GM19455 (cell line): Measurements from ENCODE around the gene RRBP1.

ENCODE experiments used
- ATAC-seq: cut with Tn5 transposase; IDR thresholded peaks from one replicate; pipeline ENCODE4 v1.9.1; 2021; ENCODE audit not compliant: unreplicated experiment

Gene RRBP1

DNA sequence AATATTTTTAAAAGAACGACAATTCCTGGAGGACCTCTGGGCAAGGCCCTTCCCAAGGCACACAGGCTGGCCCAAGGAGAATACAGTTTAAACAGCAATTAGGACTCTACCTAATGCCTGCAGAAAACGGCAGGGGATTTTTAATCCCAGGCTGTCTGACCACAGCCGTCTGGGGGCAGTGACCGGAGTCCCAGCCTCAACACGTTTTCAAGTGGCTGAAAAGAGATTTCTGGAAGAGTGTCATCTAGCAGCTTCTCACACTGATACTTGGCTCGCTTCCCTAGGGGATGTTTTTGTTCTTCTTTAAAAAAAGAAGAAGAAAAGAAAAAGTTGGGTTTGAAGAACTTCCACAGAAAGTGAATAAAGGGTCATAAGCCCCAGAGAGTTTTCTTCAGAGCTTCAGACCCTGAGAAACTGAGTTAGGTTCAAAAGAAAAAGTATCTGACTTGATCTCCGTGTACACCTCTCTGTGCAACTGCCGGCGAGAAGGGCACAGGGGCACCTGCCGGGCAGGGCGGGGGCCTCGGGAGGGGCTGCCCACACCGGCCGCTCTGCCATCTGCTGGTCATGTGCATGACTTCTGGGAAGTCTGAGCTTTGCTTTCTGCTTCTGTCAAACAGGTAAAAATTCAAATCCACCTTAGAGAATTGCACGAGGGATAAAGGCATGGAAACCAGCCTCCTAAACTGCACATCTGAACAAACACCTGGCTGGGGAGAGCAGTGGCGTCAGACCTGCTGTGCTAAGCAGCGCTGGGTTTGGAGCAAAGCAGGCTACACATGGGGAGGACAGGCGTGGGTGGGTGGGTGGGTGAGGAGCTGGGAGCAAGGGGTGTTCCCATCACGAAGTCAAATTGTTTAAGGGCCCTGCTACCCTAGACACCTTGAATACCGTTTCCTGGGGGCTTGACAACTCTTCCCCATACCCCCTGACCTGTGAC lies 33.0 kb downstream of the RRBP1 start:
- no peak for ATAC-seq

DNA sequence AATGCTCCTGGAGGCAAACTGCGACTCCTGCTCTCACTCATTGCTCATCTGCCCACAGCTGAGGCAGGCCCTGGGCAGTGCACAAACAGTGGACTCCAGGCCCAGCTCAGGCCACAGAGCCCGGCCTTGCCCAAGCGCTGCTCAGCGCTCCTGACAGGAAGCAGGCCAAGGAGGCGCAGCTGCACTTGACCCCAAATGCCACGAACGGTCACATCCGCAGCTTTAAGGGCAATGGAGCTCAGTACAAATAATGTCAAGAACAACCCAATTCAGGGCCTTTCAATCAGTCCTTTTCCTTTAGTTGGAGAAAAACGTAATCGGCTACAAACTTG lies 33.8 kb downstream of the RRBP1 start:
- no peak for ATAC-seq

DNA sequence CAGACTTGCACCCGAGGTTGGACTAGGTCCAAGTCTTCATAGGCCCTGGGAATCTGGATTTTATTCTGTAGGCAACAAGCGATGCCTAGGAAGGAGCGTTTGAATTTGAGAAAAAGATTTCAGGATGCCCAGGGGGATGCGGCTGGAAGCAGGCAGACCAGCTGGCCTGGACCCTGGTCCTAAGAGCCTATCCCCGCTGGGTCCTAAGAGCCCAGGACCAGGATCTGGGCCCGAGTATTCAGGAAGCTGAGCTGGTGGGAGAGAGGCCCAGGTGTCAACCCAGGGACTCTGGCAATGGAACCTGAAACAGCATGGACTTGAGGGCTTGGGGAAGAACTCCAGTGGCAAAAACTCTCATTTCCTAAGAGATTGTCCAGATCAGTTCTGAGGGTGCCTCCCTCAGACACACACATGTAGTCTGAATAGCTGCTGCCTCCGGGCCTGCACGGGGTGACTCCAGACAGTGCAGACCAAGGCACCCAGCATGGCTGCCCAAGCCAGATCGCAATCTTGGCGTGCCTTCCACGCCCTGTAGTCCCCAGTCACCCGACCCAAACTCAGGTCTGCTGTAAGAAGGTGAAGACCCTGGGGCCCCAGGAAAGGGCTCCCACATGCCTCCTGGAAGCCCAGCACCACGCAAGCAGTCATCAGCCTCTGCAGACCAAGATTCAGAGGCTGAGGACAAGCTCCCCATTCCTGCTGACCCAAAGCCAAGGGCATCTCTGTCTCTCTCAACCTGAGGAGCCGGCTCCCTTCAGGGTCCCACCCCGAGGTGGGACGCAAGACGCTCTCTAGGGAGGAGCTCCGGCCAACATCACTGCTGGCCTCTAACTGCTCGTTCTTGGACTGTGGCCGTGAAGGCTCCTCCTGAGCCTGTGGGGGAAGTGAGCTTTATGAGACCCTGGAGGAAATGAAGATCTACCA lies 34.4 kb downstream of the RRBP1 start:
- ATAC-seq: no peak

DNA sequence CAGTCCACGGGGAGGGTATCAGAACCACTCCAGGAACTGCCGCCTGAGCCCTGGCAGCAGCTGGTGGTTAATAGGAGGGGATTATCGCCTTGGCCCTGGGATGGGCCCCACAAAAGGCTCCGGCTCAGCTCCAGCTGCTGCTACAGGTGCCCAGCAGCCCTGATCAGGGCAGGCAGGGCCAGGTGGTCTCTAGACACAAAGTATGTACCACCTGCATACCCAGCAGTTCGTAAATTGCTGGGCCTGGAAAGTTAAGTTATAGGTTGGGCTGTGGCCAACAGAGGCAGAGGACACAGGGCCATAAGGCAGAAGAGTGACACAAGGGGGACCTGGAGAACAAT lies 35.1 kb downstream of the RRBP1 start:
- no peak for ATAC-seq

DNA sequence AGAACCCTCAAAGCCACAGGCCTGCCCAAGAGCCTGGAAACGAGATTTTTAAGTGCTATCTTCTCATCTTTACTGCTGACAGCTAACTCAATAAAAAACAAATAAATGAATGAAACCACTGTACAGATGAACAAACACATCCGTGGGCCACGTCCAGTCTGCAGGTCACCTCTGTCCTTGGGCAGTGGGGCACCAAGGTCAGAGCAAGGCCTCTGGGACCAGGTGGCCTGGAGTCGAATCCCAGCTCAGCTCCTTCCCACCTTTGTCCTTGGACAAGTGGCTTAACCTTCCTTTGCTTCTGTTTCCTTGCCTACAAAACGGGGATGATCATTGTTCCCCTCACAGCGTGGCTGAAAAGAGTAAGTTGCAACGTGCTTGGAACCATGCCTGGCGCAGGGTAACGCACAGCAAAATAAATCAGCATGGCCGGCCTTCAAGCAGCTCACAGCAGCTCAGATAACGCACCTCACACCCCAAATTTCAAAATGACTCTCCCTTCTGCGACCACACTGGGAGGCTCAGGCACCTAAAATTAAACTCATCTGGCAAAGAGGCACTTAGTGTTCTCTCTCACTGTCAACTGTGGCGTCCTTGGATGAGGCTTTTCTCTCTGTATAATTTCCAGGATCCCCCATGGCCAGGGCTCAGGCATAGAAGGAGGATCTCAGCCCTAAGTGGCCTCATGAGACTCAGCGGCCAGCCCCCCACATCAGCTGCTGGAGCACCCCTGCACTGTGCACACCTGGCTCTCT lies 35.7 kb downstream of the RRBP1 start:
- ATAC-seq: no peak

DNA sequence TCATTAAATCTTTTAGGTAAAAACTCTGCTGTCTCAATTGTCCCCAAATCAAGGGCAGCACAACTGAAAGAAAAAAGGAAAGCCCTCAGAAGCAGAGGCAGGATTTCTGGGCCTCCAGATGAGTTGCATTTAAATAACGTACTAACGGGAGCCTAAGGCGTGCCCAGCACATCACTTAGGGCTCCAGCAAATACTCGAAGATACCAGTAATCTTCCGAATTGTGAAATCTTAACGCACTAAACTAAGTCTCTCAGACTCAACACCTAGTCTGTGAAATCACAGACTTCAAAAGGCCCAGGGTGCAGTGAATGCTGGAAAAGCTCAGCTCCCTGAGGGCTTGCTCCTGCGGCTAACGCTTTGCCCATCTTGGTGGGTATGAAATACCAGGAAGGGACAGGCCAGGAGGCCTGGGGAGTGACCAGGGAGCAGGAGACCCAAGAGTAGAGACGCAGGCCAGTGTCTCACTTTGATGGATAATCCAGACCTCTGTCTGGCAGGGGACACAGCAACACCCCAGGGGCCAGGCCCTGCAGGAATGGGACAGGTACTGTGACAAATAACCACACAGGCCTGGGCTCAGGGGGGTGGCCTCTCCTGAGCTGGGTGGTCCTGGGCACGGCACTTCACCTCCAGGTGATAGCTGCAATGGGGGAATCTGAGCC lies 36.4 kb downstream of the RRBP1 start:
- ATAC-seq: no peak

DNA sequence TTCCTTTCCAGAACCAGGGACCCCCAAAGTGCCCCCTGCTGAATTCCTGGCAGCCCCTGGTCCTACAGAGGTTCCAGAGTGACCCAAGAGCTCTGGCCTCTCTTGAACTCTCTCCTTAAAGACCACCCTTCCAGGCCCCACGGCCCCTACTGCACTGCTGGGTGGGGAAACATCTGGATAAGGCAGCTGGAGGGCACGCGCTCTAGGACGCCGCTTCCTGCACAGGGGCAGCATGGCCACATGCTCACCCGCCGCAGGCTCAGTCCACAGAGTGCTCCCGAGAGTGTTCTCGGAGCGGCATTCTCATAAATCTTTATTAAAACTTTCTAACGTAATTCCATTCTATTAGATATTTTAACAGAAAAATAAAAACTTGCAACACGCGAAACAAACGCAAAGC lies 37.0 kb downstream of the RRBP1 start:
- no peak for ATAC-seq

DNA sequence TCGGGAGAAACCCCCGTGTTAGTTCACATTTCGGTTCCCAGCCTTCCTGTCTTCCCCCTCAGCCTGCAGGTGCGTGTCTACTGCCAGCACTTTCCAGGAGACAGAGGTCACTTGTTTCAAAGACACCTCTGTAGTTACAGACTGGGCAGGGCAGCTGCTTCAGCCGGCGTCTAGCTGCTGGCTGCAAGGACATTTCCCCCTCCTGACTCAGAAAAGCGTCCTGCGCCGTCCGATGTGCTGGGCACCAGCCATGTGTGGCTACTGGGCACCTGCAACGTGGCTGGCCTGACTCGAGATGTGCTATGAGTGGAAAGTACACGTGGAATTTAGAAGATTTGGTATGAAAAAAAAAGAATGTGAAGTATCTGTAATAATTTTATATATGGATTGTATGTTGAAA lies 37.6 kb downstream of the RRBP1 start:
- no peak for ATAC-seq

DNA sequence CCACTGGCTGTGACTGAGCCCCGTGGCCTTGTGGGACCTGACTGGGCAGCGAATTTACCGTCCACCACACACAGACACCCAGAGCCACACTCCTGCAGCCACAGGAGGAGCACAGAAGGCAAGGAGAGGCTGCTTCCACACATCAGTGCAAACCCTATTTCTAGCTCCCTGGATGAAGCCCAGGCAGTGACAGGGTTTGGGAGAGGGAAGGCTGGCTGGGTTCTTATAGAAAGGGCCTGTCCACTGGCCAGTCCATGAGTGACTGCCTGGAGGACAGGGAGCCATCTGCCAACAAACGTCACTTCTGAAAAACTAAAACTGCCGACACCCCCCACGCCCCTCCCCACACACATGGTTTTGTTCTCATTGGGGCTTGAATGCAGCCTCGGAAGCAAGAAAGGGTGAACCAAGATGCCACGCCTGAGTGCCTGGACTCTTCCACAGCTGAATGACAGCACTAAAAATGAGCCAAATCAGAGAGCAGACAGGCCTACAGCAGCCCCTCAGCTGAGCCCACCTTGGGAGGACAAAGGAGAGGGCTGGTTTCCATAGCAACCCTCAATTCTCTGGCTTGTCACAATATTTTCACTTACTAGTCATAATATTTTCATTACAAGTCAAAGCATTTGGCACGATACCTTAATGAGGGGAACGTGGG lies 38.4 kb downstream of the RRBP1 start:
- ATAC-seq: no peak

DNA sequence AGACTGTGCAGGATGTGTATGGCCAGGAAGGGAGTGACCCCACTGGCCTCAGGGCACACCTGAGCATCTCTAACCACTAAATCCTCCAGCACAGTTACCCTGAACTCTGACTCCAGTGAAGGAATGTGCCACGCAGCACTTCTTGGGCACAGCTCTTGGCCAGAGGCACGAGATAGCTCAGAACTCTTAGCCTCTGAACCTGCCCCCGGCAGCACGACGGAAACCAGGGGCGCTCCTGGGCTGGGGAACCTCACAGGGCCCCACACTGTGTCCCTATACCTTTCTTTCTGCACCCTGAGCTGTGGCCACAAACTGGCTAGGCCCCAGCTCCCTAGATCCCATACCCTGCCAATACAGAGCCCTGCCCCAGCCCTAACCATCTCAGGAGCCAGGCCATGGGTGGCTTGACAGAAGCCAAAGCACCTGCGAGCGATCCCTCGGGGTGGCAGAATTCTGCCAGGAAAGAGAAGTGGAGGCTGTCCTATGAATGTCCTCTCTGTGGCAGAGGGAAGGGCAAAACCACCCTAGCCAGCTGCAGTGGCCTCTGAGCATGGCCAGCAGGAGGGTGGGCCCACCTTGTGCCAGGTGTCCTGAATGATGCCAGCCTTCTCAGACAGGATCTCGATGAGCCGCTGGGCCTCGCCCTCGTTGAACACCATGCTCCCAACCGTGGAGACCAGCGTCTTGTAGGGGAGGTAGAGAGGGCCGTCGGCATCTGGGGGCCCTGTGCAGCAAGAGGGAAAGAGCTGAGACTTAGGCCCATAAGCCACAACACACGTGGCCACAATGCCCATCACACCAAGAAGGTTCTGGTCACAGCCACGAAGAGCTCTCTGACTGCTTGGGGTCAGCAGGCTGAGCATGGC lies 39.4 kb downstream of the RRBP1 start:
- no peak for ATAC-seq

DNA sequence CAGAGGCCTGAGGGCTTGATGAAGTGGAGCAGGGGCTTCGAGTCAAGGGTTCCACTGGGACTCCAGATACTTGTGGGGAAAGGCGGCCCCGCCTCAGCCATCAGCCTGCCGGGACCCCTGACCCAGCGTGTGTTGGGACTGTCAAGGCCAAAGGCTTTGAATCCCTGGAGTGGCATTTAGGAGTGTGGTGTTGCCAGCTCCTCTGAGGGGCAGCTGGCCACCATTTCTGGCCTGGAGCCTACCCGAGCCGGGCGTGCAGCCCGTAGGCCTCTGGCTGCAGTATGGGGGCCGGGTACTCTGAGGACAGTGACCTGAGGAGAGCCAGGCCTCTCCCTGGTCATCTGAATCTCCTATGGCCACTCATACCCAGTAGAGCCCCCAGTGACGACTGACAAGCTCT lies 40.0 kb downstream of the RRBP1 start:
- no peak for ATAC-seq

DNA sequence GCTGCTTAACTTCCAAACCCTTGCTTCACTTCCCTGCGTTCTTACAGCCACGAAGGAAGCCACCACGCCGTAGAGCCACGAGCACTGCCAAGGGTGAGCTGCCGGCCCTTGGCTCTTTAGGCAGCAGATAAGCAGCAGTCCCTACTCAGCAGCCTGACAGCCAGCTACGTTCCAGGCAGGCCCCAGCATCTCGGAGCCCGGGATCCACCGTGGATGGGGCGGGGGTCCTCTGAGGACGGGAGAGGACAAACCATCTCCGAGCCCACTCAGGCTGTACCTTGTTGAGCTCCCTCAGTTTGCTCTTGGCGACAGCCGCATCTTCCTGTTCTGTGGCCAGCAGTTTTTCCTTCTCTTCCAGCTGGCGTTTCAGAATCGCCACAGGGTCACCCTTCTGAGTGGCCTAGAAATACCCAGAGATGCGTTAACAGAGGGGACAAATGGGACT lies 40.5 kb downstream of the RRBP1 start:
- ATAC-seq: no peak

DNA sequence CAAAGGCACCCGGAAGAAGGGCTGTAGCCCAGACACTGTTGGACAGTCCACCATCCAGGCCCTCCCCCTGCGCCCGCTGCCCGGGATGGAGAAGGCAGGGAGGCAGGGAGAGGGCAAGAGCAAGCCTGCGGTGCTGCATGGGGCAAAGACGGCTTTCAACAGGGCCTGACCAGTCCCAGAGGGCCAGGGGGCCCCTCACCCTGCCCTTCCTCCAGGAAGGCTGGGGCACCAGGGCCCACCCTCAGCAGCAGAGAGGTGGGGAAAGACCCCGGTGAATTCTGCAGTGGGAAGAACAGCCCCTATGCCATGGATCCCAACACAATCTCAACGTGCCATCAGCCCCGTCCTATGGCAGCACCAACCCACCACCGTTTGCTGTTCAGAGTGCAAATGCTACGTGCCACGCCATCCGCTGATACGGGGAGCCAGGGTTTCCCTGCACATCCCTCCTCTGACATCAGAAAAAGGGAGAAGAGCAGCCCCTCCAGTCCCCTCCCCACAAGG lies 41.1 kb downstream of the RRBP1 start:
- no peak for ATAC-seq

DNA sequence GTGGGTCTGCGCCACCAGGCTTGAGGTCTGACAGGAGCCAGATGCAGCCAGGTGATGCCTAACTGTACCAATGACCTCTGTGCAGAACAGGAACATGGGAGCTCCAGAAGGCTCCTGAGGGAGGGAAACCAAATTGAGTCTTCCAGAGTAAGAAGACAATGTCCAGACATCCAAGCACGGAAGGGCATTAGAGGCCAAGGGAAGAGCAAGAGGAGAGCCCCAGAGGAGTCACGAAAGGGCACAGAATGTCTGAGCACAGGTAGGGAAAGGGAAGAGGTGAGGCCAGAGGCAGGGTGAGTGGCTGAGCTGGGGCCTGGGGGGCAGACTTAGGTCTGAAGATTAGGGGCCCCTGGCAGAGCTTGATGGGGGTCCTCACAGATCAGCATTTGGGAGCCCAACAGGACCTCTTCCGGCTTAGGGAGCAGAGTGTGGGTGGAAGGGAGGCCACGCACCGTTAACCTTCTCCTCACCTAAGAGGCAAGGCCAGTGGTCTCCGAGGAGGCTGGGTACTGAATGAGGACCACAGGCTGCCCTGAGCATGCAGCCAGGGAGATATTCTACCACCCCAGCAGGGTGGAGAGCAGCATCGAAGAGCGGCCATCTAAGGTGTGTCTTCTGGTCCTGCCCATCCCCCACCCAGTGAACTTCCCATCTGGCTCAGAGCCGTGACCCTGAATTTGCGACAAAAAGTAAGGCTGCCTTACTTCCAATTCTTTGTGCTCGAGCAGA lies 41.7 kb downstream of the RRBP1 start:
- ATAC-seq: no peak

DNA sequence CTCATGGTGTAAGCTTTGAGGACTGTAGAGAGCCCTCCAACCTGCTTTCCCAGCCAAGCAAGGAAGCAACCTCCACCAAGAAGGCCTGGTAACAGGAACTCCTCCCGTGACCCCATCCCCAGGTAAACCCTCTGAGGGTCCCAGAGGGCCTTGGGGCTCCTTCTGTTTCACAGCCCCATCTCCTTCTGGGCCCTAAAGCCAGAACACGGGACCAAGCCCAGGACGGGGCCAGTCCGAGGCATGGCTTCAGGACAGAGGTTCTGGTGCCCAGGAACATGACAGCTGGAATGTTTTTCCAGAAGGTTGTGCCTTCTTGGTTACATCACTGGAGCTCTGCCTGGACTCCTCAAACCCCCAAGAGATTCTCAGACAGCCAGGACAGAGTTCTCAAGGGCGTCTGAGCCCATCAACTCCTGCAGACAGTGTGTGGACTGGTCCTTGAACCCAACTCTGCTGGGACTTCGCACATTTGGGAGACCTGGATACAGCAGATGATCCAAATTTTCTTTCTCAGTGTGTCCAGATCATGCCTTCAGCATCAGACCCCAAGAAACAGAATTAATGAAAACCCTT lies 43.1 kb downstream of the RRBP1 start:
- ATAC-seq: no peak

DNA sequence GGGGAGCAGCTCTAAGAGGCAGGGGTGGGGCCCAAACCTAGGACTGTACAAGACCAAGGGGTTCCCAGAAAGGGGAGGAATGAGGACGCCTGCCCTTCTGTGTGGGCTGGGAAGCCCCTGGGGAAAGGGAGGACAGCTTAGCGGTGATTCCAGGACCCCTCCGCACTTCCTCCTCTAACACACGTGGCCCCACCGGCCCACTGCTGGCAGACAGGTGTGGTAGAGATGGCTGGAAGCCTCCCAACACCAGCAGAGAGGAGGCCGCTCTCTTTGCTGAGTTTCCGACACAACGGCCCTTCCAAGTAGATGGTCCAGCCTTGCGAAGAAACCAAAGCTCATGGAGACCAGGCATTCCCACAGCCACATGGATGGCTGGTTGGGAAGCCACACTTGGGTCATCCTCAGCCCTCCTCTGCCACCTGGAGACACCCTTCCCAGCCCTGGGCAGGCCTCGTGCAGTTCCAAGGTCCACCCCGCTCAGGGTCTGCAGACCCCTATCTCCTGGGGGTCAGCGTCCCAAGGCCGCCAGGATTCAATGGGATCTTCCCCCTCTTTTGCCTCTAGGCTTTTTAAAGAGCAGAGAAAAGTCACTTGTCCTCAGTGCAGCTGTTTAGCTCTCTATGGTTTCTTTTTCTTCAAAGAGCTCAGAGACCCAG lies 43.9 kb downstream of the RRBP1 start:
- ATAC-seq: no peak

DNA sequence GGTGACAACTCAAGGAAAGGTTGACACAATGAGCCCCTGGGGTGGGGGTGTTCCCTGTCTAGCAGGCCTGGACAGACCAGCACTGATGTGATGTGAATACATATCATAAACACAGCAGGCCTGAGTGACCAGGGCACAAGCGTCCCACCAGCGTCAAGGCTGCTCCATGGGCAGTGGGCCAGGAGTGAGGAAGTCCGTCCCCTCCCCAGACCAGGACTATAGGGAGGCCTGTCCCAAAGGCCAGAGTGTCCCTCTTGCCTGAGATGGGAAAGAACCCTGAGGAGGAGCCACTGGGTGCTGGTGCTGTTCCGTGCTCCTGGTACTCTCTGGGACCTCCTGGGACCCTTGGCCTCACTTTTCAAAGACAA lies 44.6 kb downstream of the RRBP1 start:
- no peak for ATAC-seq
